IPS DF 6.9 (cell line): Measurements from ENCODE around the gene SIDT2.
"Not testable (repeated sequence)": the region's sequence is repeated elsewhere in the genome, so short reads cannot be mapped to it uniquely, and the experiment has no call there.

Source experiments
- DNase-seq: peaks from one replicate; pipeline ENCODE4 v3.0.0-alpha.2; 2013; ENCODE audit warnings: low read depth, low spot score
- H3K27ac ChIP-seq: one replicate; pipeline ENCODE4 v1.5.1; 2013; ENCODE audit warnings: low read length, control low read depth
- H3K27me3 ChIP-seq: 2 replicates; pipeline ENCODE4 v1.6.1; 2013; ENCODE audit warnings: mild to moderate bottlenecking, low read length; ENCODE audit not compliant: control insufficient read depth, insufficient read depth
- H3K36me3 ChIP-seq: 2 replicates; pipeline ENCODE4 v1.6.1; 2013; ENCODE audit warnings: low read length; ENCODE audit not compliant: control insufficient read depth, insufficient read depth
- H3K4me1 ChIP-seq: 2 replicates; pipeline ENCODE4 v1.6.1; 2013; ENCODE audit warnings: low read length; ENCODE audit not compliant: control insufficient read depth, insufficient read depth
- H3K4me3 ChIP-seq: 2 replicates; pipeline ENCODE4 v1.5.1; 2013; ENCODE audit warnings: mild to moderate bottlenecking, low read length
- H3K9me3 ChIP-seq: 2 replicates; pipeline ENCODE4 v1.6.1; 2013; ENCODE audit warnings: low read length, inconsistent platforms; ENCODE audit not compliant: control insufficient read depth, insufficient read depth
- WGBS: extraction: QIAGEN DNeasy Blood & Tissue Kit; methylation state at CpG from one replicate; pipeline ENCODE4 v1.1.7; 2013; ENCODE audit warnings: mixed read lengths, missing lambda C conversion rate; ENCODE audit not compliant: insufficient read length, insufficient coverage; 5-methylcytosine and 5-hydroxymethylcytosine counted together

The SIDT2 gene

DNA sequence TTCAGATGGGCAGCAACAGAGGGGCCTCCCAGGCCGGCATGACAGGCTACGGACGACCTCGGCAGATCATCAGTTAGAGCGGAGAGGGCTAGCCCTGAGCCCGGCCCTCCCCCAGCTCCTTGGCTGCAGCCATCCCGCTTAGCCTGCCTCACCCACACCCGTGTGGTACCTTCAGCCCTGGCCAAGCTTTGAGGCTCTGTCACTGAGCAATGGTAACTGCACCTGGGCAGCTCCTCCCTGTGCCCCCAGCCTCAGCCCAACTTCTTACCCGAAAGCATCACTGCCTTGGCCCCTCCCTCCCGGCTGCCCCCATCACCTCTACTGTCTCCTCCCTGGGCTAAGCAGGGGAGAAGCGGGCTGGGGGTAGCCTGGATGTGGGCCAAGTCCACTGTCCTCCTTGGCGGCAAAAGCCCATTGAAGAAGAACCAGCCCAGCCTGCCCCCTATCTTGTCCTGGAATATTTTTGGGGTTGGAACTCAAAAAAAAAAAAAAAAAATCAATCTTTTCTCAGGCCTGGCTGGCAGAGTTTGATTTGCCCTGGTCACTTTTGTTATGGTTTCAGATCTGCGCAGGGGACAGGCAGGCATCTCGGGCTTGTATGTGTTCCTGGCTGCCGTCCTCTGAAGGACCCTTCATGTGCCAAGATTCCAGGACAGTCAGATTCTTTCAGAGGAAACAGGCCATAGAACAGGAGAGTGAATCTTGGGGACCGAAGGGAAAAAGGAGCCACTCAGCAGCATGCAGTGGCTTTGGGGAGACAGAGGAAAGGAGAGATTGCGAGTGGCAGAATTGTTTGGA lies 25.9 kb downstream of the SIDT2 start:
- Histone ChIP-seq H3K27ac (no peak overlapping the region), H3K9me3 (no peaks in the 10 kb centered on the region), H3K4me3 (no peak overlapping the region), H3K4me1 (0 out of 2 replicates have a peak, but pooled peaks cover 1% of the 10 kb centered on the region), H3K27me3 (no peaks in the 10 kb centered on the region), H3K36me3 (peaks cover 5% of the 10 kb centered on the region; the same call in 1 of the 2 replicates)
- no peak for DNase-seq
- 100% methylated on average over 1 of the region's 17 CpGs for WGBS

DNA sequence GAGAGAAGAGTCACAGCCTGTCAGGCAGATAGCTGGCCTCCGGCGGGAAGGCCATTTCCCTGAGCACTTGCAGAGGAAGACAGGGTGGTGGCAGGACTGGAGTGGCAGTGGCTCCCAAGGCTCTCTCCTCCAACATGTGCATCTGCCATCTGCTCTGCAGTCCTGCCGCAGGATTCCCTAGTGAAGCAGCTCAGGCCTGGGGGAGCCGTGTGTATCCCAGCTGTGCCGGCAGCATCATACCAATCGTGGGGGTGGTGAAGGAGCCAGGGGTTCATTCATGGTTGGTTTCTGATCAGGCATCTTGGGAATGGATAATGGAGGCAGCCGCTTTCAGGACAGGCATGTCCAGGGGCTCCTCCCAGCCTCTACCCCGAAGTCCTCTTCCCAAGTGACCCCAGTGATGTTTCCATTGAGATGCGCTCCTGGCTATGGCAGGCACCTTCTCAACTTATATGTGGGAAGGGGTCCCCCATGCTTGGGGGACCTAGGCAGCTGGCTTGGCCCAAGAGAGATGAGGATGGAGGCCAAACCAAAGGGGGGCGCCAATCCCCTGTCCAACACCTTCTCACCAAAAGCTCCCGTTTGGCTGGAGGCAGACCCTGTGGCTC lies 26.8 kb downstream of the SIDT2 start:
- no peaks in the 10 kb centered on the region for H3K27me3 ChIP-seq
- no peak overlapping the region for H3K4me3 ChIP-seq
- H3K4me1 ChIP-seq = no peaks in the 10 kb centered on the region
- no peak overlapping the region for H3K27ac ChIP-seq
- peaks cover 5% of the 10 kb centered on the region; the same call in 1 of the 2 replicates for H3K36me3 ChIP-seq
- no CpG with 5 or more reads among the region's 11 CpGs for WGBS
- no peak for DNase-seq
- no peaks in the 10 kb centered on the region for H3K9me3 ChIP-seq

DNA sequence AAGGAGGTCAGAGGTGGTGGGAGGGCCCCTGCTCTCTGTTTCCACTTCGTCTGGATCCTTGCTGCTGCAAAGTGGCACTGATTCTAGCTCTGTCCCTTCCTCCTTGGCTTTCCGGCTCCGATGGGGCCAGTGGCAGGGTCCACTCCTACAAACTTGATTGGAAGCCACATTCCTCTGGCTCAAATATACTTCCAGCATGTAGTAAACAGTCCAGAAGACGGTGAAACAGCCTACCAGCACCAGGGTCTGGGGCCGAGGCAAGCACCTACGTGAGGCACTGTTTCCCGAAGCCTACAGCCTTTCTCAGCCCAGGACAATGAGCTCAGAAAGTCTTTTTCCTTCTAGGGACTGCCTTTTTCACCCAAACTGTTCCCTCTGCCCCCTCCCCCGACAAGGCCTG lies 27.6 kb downstream of the SIDT2 start:
- not testable (repeated sequence) for H3K27me3 ChIP-seq
- WGBS = no CpG with 5 or more reads among the region's 8 CpGs

DNA sequence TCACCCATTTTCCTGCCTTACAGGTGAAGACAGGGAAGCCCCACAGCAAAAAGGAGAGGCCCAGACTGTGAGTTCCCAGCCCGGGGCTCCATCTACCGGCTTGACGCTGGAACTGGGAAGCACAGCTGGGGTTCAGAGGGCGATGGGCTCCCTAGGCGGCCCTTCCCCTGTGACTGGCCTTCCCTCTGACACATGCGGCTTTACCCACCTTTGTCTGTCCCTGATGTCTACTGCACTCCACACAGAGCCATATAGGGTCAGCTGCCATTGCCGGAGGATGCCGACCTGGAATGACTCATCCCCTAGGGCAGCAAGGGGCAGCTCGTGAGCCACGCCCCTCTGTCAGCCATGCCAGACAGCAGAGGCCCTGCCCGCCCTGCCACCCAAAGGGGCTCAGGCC lies 28.3 kb downstream of the SIDT2 start:
- not testable (repeated sequence) for H3K27ac ChIP-seq, H3K4me1 ChIP-seq, H3K36me3 ChIP-seq, H3K27me3 ChIP-seq, H3K4me3 ChIP-seq, DNase-seq, H3K9me3 ChIP-seq
- no CpG with 5 or more reads among the region's 11 CpGs for WGBS

More for the DNA sequence above, 27.6 kb downstream of the SIDT2 start:
- not testable (repeated sequence) for H3K9me3 ChIP-seq, DNase-seq, H3K27ac ChIP-seq, H3K36me3 ChIP-seq, H3K4me3 ChIP-seq, H3K4me1 ChIP-seq

DNA sequence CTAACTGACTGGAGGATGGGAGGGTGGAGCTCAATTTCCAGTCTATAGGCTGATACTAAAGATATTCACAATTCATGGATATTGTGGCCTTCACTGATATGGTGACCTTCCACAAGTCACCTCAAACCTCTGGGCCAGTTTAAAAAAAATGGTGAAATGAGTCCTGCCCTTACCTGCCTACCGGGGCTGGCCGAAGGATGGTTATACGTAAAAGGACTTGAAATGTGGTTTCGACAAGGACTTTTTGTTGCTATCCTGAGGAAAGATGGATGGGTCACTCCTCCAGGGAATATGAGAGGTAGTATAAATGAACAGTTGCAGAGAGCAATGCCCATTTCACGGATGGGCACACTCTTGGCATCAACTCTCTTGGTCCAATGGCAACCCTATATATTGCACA lies 28.9 kb downstream of the SIDT2 start:
- not testable (repeated sequence) for H3K4me1 ChIP-seq, H3K27me3 ChIP-seq, DNase-seq, H3K27ac ChIP-seq, H3K4me3 ChIP-seq, H3K36me3 ChIP-seq, H3K9me3 ChIP-seq
- WGBS = no CpG with 5 or more reads among the region's 5 CpGs

DNA sequence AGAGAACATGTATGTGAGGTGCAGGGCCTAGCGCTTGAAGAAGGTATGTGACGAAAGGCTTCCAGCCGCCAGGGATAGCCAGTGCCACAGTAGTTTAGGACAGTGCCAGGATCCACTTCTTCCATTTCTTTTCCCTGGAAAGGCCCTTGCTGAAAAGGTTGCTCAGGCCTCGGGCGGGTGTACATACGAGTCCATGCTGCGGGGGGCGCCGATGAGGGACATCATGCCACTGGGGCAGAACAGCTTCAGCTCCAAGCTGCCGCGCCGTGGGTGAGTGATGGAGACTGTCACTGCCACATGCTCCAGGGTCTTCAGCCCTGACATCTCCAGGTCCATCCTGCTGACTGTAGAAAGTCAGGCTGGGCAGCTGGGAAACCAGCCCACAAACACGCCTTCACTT lies 30.2 kb downstream of the SIDT2 start:
- H3K27me3 ChIP-seq, H3K4me1 ChIP-seq, H3K36me3 ChIP-seq, H3K4me3 ChIP-seq, DNase-seq, H3K27ac ChIP-seq, H3K9me3 ChIP-seq: not testable (repeated sequence)
- WGBS = no CpG with 5 or more reads among the region's 13 CpGs

DNA sequence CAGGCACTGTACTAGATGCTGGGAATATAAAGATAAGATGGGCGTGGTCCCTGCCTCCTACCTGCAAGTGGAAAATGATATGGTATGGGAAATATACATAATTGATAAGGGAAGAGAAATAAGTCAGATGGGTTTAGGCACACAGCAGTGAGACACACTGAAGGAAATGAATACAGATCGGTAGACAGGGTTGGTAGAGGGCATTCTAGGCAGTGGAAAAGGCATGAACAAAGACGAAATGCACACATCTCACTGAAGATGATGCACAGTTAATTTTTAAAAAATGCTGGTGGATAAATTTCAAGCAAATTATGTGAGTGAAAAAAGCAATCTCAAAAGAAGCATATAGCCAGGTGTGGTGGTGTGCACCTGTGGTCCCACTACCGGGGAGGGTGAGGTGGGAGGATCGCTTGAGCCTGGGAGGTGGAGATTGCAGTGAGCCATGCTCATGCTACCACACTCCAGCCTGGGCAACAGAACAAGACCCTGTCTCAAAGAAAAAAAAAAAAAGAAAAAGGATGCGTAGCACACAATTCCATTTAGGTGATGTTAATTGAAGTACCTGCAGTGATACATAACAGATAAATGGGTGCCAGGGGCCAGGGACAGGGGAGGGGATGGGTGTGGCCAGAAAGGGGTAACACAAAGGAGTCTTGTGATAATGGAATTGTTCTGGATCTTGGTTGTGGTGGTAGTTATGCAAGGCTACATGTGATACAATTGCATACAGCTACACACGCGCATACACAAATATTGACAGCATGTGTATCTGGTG lies 31.0 kb downstream of the SIDT2 start:
- H3K4me3 ChIP-seq, H3K9me3 ChIP-seq, H3K4me1 ChIP-seq, DNase-seq, H3K27me3 ChIP-seq, H3K36me3 ChIP-seq, H3K27ac ChIP-seq: not testable (repeated sequence)
- no CpG with 5 or more reads among the region's 8 CpGs for WGBS

DNA sequence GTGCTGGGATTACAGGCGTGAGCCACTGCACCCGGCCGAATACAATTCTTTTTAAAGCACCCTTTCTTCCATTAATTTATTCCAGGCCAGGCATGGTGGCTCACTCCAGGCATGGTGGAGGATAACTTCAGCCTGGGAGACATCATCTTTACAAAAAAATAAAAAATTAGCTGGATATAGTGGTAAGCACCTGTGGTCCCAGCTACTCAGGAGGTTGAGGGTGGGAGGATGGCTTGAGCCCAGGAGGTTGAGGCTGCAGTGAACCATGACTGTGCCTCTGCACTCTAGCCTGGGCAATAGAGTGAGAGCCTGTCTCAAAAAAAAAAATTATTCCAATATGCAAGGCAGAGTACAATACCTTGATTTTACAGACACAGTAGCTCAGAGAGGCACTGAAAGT lies 32.1 kb downstream of the SIDT2 start:
- Histone ChIP-seq H3K27me3 (no peaks in the 10 kb centered on the region), H3K4me1 (no peaks in the 10 kb centered on the region), H3K4me3 (no peak overlapping the region), H3K36me3 (peaks cover 3% of the 10 kb centered on the region; the same call in 1 of the 2 replicates), H3K9me3 (no peaks in the 10 kb centered on the region), H3K27ac (no peak overlapping the region)
- DNase-seq = no peak
- WGBS = no CpG with 5 or more reads among the region's 3 CpGs

DNA sequence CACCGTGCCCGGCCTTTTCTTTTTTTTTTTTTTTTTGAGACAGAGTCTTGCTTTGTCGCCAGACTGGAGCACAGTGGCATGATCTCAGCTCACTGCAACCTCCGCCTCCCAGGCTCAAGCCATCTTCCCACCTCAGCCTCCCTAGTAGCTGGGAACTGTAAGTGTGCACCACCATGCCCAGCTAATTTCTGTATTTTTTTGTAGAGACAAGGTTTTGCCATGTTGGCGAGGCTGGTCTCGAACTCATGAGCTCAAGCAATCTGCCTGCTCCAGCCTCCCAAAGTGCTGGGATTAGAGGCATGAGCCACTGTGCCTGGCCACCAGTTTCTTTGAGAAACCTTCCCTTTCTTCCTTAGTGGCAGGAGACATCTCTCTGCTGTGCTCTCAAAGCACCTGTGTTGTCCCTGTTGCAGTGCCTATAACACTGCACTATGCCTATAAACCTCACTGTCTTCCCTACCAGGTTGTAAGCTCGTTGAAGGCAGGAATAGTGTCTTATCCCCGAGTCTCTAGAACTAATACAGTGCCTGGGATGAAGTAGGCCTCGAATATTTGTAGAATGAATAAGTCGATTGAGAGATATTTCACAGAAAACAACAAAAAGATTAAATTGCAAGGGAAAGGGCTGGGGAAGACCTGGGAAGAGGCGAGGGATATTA lies 34.3 kb downstream of the SIDT2 start:
- H3K27ac ChIP-seq = no peak overlapping the region
- DNase-seq = no peak
- H3K4me1 ChIP-seq = no peaks in the 10 kb centered on the region
- H3K36me3 ChIP-seq = no peaks in the 10 kb centered on the region
- no peaks in the 10 kb centered on the region for H3K9me3 ChIP-seq
- no peaks in the 10 kb centered on the region for H3K27me3 ChIP-seq
- H3K4me3 ChIP-seq = no peak overlapping the region
- no CpG with 5 or more reads among the region's 11 CpGs for WGBS

DNA sequence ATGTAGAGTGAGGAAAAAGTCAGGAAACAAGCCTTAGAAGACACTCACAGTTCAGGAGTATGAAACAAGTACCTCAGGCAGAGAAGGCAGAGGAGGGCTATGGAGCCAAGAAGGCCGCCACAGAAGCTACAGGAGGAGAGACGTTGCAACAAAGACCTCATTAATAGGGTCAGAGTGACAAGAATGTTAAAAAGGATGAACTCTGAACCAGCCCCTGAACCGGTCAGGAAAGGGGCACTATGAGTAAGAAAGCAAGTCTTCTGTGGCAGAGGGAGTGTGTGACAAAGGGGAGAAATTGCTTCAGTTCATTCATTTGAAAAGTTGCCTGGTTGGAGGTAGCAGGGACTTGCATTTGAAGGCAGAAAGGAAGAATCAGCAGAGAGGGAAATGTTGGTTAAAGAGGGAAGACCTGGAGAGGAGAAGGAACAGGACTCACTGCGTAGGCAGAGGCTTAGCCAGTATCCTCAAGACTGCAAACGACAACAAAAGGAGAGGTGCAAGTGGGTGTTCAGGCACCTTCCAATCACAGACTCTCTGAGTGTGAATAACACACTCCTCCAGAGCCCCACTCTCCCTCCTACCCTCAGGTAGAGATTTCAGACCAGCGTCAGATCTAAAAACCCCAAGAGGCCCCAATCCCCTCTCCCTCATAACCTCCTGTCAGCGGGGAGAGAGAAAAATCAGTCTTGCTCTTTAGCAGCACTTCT lies 36.0 kb downstream of the SIDT2 start:
- Histone ChIP-seq H3K27ac (no peak overlapping the region), H3K9me3 (no peaks in the 10 kb centered on the region), H3K36me3 (peaks cover 12% of the 10 kb centered on the region; the same call in 1 of the 2 replicates), H3K27me3 (no peaks in the 10 kb centered on the region), H3K4me3 (no peak overlapping the region), H3K4me1 (no peaks in the 10 kb centered on the region)
- no CpG with 5 or more reads among the region's 7 CpGs for WGBS
- DNase-seq = no peak
